GM11168 (cell line): ENCODE measurements around the gene CCDC85B.

ENCODE experiments used
- in situ Hi-C: fragments of 300-500 bp; cut with MboI; formaldehyde crosslinking; loops from one replicate; pipeline ENCODE4 v1.12.0; 2022; ENCODE audit warnings: low sequenced_read_pairs; ENCODE audit not compliant: unreplicated experiment

CCDC85B gene

GRCh38 chr11:65856689-65857499 lies 33.6 kb upstream of the CCDC85B start:
- in situ Hi-C loops: no loop called here

- in situ Hi-C loops: no loop called here
These were observed 33.0 kb upstream of the CCDC85B start for GRCh38 chr11:65857500-65857852.

- in situ Hi-C loops: no loop called here
These were observed 32.4 kb upstream of the CCDC85B start, which contains the start of gene CFL1 for GRCh38 chr11:65857853-65858680. Gene CFL1 (minus strand): TSS chr11:65858180. CDS start chr11:65858099, 81 bp downstream.

GRCh38 chr11:65858681-65859087 lies 31.8 kb upstream of the CCDC85B start:
- in situ Hi-C loops: no loop called here

- in situ Hi-C loops: no loop called here
These were observed 31.2 kb upstream of the CCDC85B start for GRCh38 chr11:65859095-65859811.

- in situ Hi-C loops: no loop called here
These were observed 30.6 kb upstream of the CCDC85B start for GRCh38 chr11:65859812-65860277.

- in situ Hi-C loops: no loop called here
These were observed 30.0 kb upstream of the CCDC85B start, which contains the start of gene MUS81 for GRCh38 chr11:65860278-65861164. Gene MUS81 (plus strand): TSS chr11:65860433. CDS start chr11:65860754, 321 bp downstream.

GRCh38 chr11:65861165-65861505 lies 29.3 kb upstream of the CCDC85B start:
- in situ Hi-C loops: no loop called here

GRCh38 chr11:65861533-65862183 lies 28.8 kb upstream of the CCDC85B start:
- in situ Hi-C loops: no loop called here

- in situ Hi-C loops: no loop called here
These were observed 28.2 kb upstream of the CCDC85B start for GRCh38 chr11:65862191-65862735.

GRCh38 chr11:65862941-65863888 lies 27.3 kb upstream of the CCDC85B start:
- in situ Hi-C loops: no loop called here

- in situ Hi-C loops: no loop called here
These were observed 26.4 kb upstream of the CCDC85B start for GRCh38 chr11:65863889-65864705.

GRCh38 chr11:65864706-65865471 lies 25.6 kb upstream of the CCDC85B start:
- in situ Hi-C loops: no loop called here

- in situ Hi-C loops: no loop called here
These were observed 24.8 kb upstream of the CCDC85B start for GRCh38 chr11:65865550-65866172.

GRCh38 chr11:65866509-65867283 lies 23.8 kb upstream of the CCDC85B start:
- in situ Hi-C loops: no loop called here
